IPS-18c (cell line): ENCODE results near the gene PHRF1.

Source experiments
- H3K4me3 ChIP-seq: 2 replicates; pipeline ENCODE4 v1.7.0; 2013; ENCODE audit warnings: low read depth, mild to moderate bottlenecking, low read length, moderate library complexity; ENCODE audit not compliant: insufficient read depth
- H3K9me3 ChIP-seq: one replicate; pipeline ENCODE4 v1.6.1; 2013; ENCODE audit warnings: mild to moderate bottlenecking, low read length, moderate library complexity; ENCODE audit not compliant: control insufficient read depth, insufficient read depth

Gene PHRF1

GRCh38 chr11:553083-553987 lies 22.9 kb upstream of the PHRF1 start:
- Histone ChIP-seq H3K9me3 (no peaks in the 10 kb centered on the region), H3K4me3 (no peak overlapping the region)

DNA sequence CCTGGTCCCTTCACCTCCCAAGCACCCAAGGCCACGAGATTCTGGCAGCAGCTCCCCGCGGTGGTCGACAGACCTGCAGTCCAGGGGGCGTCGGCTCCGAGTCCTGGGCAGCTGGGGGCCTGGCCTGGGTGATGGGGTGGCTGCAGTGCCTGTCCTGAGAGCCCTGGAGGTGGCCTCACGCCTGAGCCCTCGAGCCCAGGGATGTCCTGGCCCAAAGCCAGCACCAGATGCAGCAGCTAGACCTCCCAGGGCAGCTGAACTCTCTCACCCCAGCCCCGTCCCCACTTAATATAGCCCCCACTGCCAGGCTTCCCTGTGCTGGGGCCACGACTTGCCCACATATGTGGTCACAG lies 22.3 kb upstream of the PHRF1 start:
- H3K4me3 ChIP-seq, result no peak overlapping the region
- no peaks in the 10 kb centered on the region for H3K9me3 ChIP-seq

- Histone ChIP-seq H3K9me3 (no peaks in the 10 kb centered on the region), H3K4me3 (peak overlapping the region; percentile 47)
These were observed 21.6 kb upstream of the PHRF1 start for GRCh38 chr11:554428-555226.

- no peaks in the 10 kb centered on the region for H3K9me3 ChIP-seq
- H3K4me3 ChIP-seq, result peak overlapping the region; percentile 71
These were observed 21.0 kb upstream of the PHRF1 start for GRCh38 chr11:555227-555779.

DNA sequence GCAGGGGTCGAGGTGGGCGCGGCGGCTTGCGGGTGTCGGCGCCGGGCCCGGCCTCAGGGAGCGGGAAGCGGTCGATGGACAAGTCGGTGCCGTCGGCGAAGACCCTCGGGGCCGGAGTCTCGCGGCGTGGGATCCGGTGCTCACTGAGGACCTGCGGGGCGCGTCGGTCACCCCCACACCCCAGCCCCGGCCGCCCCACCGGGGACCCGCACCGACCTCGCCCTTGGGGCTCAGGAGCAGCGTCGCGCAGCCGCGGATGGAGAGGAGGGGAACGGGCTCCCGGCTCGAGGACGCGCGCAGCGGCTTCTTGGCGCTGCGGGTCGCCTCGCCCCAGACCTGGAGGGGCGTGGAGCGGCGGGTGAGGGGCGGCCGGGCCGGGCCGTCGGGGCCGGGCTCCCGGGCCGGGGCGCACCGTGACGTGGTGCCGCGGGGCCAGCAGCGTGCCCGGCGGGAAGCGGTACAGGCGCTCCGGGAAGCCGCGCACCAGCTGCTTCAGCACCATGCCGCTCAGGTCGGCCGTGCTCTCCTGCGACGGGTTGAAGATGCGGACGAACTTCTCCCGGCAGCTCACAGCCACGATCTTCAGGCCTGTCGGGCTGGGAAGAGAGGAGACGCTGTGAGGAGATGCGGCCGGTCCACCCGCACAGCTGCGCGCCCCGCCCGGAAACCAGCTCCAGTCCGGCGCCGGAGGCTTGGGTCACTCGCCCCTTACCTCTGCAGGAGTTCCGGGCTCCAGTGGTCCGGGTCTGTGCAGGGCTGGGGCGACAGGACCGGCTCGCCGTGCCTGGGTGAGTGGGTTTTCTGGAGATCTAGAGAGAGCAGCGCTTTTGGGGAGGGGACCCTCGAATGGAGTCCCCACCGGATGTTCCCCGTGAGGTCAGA lies 20.2 kb upstream of the PHRF1 start:
- no peaks in the 10 kb centered on the region for H3K9me3 ChIP-seq
- H3K4me3 ChIP-seq, result peak overlapping the region; percentile 71; the same call in 1 of the 2 replicates

DNA sequence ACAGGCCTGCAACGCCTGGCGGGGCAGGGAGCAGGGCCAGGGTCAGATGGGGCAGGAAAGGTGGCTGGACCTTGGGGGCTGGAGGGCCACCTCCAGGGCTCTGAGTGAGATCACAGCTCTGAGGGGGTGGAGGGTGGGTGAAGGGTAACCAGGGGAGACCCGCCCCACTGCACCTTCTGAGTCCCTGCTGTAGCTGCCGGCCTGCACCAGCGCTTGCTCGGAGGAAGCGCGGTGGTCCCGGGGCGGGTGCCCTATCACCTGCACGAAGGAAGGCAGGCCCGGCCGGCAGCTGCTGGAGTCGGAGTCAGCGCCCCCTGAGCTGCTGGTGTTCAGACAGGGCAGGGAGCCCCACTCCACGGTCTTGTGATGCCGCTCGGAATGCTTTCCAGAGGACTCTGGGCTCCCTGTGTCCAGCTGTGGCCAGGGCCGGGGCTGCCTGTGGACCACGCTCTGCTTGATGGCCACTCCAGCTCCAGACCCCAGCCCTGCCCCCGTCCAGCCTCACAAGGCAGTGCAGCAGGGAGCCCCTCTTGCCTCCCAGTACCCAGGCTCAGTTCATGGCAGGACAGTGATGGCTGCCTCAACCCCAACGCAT lies 19.5 kb upstream of the PHRF1 start:
- no peaks in the 10 kb centered on the region for H3K9me3 ChIP-seq
- H3K4me3 ChIP-seq, result peak overlapping the region; percentile 71; the same call in 1 of the 2 replicates

DNA sequence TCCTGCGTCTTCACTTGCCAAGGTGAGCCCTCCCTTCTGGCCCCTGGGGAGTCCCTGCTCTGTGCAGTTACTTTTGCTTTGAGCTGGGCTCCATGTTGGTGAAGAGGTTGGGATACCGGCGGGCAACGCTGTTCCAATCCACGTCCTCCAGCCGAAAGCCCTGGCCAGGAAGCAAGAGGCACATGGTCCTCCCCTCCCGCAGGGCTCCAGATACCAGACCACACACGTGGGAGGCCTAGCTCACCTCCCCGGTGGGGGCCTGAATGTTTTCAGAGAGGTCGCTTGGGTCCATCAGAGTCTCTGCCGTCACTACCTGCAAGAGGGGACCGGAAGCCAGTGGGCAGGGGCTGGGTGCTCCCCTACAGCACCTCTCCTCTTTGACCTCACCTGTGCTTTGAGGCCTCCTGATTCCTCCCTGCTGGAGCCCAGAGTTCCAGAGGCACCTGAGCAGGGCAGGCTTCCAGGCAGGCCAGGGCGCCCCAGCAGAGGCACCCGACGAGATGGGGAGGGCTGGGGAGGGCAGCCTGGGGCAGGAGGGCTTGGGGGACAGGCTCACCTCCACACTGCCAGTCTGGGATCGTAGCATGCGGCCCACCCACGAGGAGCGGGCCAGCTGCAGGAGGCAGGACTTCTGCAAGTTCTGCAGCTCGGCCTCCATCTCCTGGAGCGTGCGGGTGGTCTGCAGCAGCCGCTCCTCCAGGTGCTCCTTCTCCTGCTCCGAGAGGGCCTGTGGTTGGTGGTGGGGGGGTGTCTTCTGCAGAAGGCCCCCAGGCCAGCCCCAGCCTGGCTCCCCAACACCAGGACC lies 18.7 kb upstream of the PHRF1 start:
- Histone ChIP-seq H3K9me3 (no peaks in the 10 kb centered on the region), H3K4me3 (no peak overlapping the region)

- Histone ChIP-seq H3K9me3 (no peaks in the 10 kb centered on the region), H3K4me3 (no peak overlapping the region)
These were observed 17.8 kb upstream of the PHRF1 start for GRCh38 chr11:558503-558902.

DNA sequence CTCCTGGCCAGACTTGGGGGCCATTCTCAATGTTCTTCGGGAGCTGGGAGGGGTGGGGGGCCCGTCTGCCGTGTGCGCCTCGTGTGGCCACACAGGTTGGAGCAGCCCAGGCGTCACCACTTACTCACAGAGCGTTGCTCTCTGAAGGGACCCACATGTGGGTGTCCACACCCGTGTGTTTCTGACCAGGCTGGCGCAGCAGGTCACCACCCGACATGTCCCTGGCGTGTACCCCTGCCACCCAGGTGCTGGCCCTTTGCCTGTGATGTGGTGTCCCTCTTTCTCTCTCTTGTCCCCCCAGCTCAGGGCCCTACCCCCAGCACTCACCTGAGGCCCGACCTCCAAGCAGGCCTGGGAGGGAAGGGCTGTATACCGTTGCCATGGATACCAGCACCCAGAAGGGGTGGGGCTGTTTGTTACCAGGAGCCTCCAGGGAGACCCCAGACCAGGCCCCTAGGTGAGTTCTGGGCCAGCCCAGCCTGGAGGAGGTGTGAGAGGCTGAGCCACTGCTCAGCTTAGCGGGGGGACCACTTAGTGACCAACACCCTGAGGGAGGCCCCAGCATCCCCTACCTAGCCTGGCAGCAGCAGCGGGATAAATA lies 17.1 kb upstream of the PHRF1 start:
- H3K4me3 ChIP-seq, result no peak overlapping the region
- no peaks in the 10 kb centered on the region for H3K9me3 ChIP-seq

DNA sequence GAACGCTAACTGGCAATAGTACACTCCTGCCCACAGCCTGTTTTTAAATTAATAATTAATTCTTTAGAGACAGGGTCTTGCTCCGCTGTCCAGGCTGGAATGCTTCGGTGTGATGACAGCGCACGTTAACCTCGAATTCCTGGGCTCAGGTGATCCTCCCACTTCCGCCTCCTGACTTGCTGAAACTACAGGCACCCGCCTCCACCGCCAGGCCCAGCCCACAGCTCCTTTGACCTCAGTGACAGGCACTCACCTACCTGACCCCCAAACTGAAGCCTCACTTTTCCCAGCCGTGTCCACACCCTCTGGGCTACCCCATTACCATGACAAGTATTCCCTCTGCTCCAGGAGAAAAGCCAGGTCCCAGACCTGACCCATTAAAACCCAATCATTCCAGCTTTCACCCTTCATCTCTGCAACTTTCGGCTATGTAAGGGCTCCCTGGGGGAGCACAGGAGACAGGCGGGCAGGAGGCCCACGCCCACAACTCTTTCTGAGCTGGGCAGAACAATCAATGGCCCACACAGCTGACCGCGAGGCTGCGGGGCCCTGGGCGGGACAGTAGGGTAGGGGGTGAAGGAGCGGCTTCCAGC lies 16.5 kb upstream of the PHRF1 start:
- Histone ChIP-seq H3K4me3 (peak overlapping the region; percentile 67), H3K9me3 (no peaks in the 10 kb centered on the region)

- Histone ChIP-seq H3K9me3 (no peaks in the 10 kb centered on the region), H3K4me3 (peak within 1 kb of the TSS; percentile 88)
These were observed 15.7 kb upstream of the PHRF1 start, which contains the start of the genes LMNTD2 and RASSF7 for GRCh38 chr11:560305-561147. Gene LMNTD2, minus strand, starts transcription at chr11:560738. Its CDS starts 22 bp downstream, at chr11:560716. Gene RASSF7, plus strand, starts transcription at chr11:560970. Its CDS starts 799 bp downstream, at chr11:561769.

- Histone ChIP-seq H3K9me3 (no peaks in the 10 kb centered on the region), H3K4me3 (peak overlapping the region; percentile 88)
These were observed 14.9 kb upstream of the PHRF1 start for GRCh38 chr11:561148-562003.

DNA sequence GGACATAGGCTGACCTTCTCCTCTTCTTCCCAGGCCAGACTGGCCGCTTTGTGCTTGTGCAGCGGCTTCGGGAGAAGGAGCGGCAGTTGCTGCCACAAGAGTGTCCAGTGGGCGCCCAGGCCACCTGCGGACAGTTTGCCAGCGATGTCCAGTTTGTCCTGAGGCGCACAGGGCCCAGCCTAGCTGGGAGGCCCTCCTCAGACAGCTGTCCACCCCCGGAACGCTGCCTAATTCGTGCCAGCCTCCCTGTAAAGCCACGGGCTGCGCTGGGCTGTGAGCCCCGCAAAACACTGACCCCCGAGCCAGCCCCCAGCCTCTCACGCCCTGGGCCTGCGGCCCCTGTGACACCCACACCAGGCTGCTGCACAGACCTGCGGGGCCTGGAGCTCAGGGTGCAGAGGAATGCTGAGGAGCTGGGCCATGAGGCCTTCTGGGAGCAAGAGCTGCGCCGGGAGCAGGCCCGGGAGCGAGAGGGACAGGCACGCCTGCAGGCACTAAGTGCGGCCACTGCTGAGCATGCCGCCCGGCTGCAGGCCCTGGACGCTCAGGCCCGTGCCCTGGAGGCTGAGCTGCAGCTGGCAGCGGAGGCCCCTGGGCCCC lies 14.1 kb upstream of the PHRF1 start:
- Histone ChIP-seq H3K9me3 (no peaks in the 10 kb centered on the region), H3K4me3 (peak overlapping the region; percentile 88)
